ENCODE results near the gene AKAP9. TPM values are rescaled to one million over a fixed set of nuclear protein-coding genes. Genes with fewer than 3 reads are reported as not detected.
A peak's percentile ranks its signal among the peaks of the same experiment; 100 is the strongest.

The AKAP9 gene
- total and polyA plus RNA-seq, 2 donors (not counting 3 experiments of a cell fraction or from before 2014, with no cell fraction given) = 9.5 to 51.6 TPM

DNA sequence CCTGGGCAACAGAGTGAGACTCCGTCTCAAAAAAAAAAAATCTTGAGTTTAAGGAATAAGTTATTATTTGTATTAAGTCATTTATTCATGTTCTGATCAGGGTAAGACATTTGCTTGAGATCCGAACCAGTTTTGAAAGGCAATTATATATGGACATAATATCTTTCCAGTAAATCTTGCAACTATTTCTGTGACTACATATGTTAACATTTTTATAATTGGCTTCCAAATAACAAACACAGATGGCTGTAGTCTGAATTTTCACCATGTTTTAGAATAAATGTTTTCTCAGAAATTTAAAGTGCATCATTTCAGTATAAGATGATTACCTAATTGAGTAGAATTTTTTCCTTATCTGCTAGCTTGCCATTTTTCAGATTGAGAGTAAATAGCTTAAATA lies 21.2 kb downstream of the AKAP9 start:
- Histone ChIP-seq H3K27ac (ENCODE audit: insufficient read depth, low read depth, low read length) (peak overlapping the region; percentile 38), H3K4me3 (replicated peaks in 1 of 3; ENCODE audit: insufficient read depth in 1 of 3, low read depth in 1 of 3, low read length in 3 of 3) (no peak overlapping the region), H3K4me2 (ENCODE audit: insufficient read depth, low read length) (peak overlapping the region; percentile 80), H4K20me1 (replicated peaks; ENCODE audit: control insufficient read depth, extremely low read depth, insufficient read depth, low read length) (peaks cover 3% of the 10 kb centered on the region), H3K9me3 (replicated peaks; ENCODE audit: control insufficient read depth, insufficient read depth, low read length) (no peaks in the 10 kb centered on the region), H3K79me2 (ENCODE audit: control insufficient read depth, insufficient read depth, low read length) (peaks cover 20% of the 10 kb centered on the region), H3K27me3 (ENCODE audit: control insufficient read depth in 2 of 2, insufficient read depth in 2 of 2, low read length in 2 of 2) (no peaks in the 10 kb centered on the region), H3K4me1 (ENCODE audit: control insufficient read depth, extremely low read depth, insufficient read depth, low read length) (peaks cover 14% of the 10 kb centered on the region), H3K9me1 (replicated peaks; ENCODE audit: control insufficient read depth, extremely low read depth, insufficient read depth, low read length) (no peaks in the 10 kb centered on the region), H2AFZ (ENCODE audit: low read depth, low read length) (no peak overlapping the region), H3K36me3 (ENCODE audit: control insufficient read depth in 2 of 2, extremely low read depth in 1 of 2, insufficient read depth in 2 of 2, low read length in 2 of 2) (no peaks in the 10 kb centered on the region), H3K9ac (replicated peaks; ENCODE audit: extremely low read depth, insufficient read depth, low read length) (no peak overlapping the region)
- DNase-seq (ENCODE audit: low read depth, low spot score) (no peak), FAIRE-seq (no peak)
- CTCF ChIA-PET = interaction anchor here (1.4 kb wide), 1 partner anchor 16 kb away, joined by 4 read pairs; no protein-coding TSS in a partner anchor
- intact Hi-C loops (cut with micrococcal nuclease) (loop anchor here (1.0 kb wide), 1 partner anchor 22 kb away; the partner anchor contains the start of gene AKAP9), dilution Hi-C loops (cut with MboI; ENCODE audit: extremely low pct_ligation_motif_present, low sequenced_read_pairs) (no loop called here)
- no peak for TF ChIP-seq JUN (IDR thresholded peaks at IDR 0.05; ENCODE audit: borderline replicate concordance, insufficient read depth, insufficient read length, low read depth)
- TF ChIP-seq MYC (IDR thresholded peaks at IDR 0.05; ENCODE audit: low read depth, low read length) = no peak
- TF ChIP-seq, protein P1, sequence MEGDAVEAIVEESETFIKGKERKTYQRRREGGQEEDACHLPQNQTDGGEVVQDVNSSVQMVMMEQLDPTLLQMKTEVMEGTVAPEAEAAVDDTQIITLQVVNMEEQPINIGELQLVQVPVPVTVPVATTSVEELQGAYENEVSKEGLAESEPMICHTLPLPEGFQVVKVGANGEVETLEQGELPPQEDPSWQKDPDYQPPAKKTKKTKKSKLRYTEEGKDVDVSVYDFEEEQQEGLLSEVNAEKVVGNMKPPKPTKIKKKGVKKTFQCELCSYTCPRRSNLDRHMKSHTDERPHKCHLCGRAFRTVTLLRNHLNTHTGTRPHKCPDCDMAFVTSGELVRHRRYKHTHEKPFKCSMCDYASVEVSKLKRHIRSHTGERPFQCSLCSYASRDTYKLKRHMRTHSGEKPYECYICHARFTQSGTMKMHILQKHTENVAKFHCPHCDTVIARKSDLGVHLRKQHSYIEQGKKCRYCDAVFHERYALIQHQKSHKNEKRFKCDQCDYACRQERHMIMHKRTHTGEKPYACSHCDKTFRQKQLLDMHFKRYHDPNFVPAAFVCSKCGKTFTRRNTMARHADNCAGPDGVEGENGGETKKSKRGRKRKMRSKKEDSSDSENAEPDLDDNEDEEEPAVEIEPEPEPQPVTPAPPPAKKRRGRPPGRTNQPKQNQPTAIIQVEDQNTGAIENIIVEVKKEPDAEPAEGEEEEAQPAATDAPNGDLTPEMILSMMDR (IDR thresholded peaks at IDR 0.05; ENCODE audit: extremely low read depth in 1 of 2, insufficient read depth in 1 of 2, low read depth in 1 of 2, low read length in 2 of 2) = no peak
- no peak for TF ChIP-seq POLR2AphosphoS5 (IDR thresholded peaks at IDR 0.05; ENCODE audit: insufficient read depth, low read depth, low read length)
- TF ChIP-seq EZH2 (IDR thresholded peaks at IDR 0.05; ENCODE audit: borderline replicate concordance, low read depth, low read length, severe bottlenecking) = no peak
- no peak for TF ChIP-seq FOS (IDR thresholded peaks at IDR 0.05; ENCODE audit: borderline replicate concordance, insufficient read depth, low read length)
- no peak for TF ChIP-seq GATA2 (IDR thresholded peaks at IDR 0.05; ENCODE audit: insufficient read depth, insufficient read length, low read depth, low read length)
- TF ChIP-seq MAX (IDR thresholded peaks at IDR 0.05; ENCODE audit: insufficient read depth, insufficient read length) = no peak
- TF ChIP-seq POLR2A (IDR thresholded peaks at IDR 0.05; ENCODE audit: low read depth, low read length) = no peak
- no TSS peak for BruUV-seq (replicated peaks)
- POLR2A ChIA-PET = no interaction called here

Measured in endothelial cell of umbilical vein (primary cell).